Measurements from ENCODE around the gene ATRAID. TPM values are rescaled to one million over a fixed set of nuclear protein-coding genes. Genes with fewer than 3 reads are reported as not detected.

Gene ATRAID
- total RNA-seq, 2 donors from 2014 or later: 106 to 125 TPM

- DNase-seq (no peak), ATAC-seq (no peak)
- intact Hi-C loops (cut with DNase I): no loop called here
These were observed 4.7 kb downstream of the ATRAID start for GRCh38 chr2:27216416-27217137.

- DNase-seq: peak; percentile 92
- intact Hi-C loops (cut with DNase I): no loop called here
- ATAC-seq: peak; percentile 94 to 96
These were observed 5.6 kb downstream of the ATRAID start, which contains the start of gene CAD for GRCh38 chr2:27217173-27218121. Gene CAD (plus strand): TSS chr2:27217369. CDS start chr2:27217552, 183 bp downstream.

GRCh38 chr2:27218614-27219013 is 6.8 kb downstream of the ATRAID start:
- intact Hi-C loops (cut with DNase I): no loop called here
- no peak for ATAC-seq

GRCh38 chr2:27219091-27219490 is 7.2 kb downstream of the ATRAID start:
- intact Hi-C loops (cut with DNase I): no loop called here
- DNase-seq (no peak), ATAC-seq (no peak)

More at GRCh38 chr2:27218614-27219013, 6.8 kb downstream of the ATRAID start:
- no peak for DNase-seq

- ATAC-seq: no peak
- intact Hi-C loops (cut with DNase I): no loop called here
- DNase-seq: no peak
These were observed 8.2 kb downstream of the ATRAID start for GRCh38 chr2:27220091-27220490.

- DNase-seq (no peak), ATAC-seq (no peak)
- intact Hi-C loops (cut with DNase I): no loop called here
These were observed 9.3 kb downstream of the ATRAID start for GRCh38 chr2:27221166-27221565.

- intact Hi-C loops (cut with DNase I): no loop called here
- no peak for ATAC-seq
- no peak for DNase-seq
These were observed 10.6 kb downstream of the ATRAID start for GRCh38 chr2:27222407-27222806.

- DNase-seq: no peak
- intact Hi-C loops (cut with DNase I): no loop called here
- no peak for ATAC-seq
These were observed 11.6 kb downstream of the ATRAID start for GRCh38 chr2:27223416-27223815.

- intact Hi-C loops (cut with DNase I): no loop called here
- ATAC-seq: no peak
These were observed 13.7 kb downstream of the ATRAID start for GRCh38 chr2:27225526-27225925.

GRCh38 chr2:27227501-27227900 is 15.7 kb downstream of the ATRAID start:
- intact Hi-C loops (cut with DNase I): no loop called here
- DNase-seq (no peak), ATAC-seq (no peak)

More at GRCh38 chr2:27225526-27225925, 13.7 kb downstream of the ATRAID start:
- DNase-seq: no peak

GRCh38 chr2:27231921-27232320 is 20.1 kb downstream of the ATRAID start:
- DNase-seq (no peak), ATAC-seq (no peak)
- intact Hi-C loops (cut with DNase I): no loop called here

- intact Hi-C loops (cut with DNase I): no loop called here
- no peak for ATAC-seq
These were observed 21.5 kb downstream of the ATRAID start for GRCh38 chr2:27233341-27233740.

GRCh38 chr2:27236136-27236535 is 24.3 kb downstream of the ATRAID start:
- ATAC-seq: no peak
- no peak for DNase-seq
- intact Hi-C loops (cut with DNase I): no loop called here

More at GRCh38 chr2:27233341-27233740, 21.5 kb downstream of the ATRAID start:
- no peak for DNase-seq

- DNase-seq: no peak
- no peak for ATAC-seq
- intact Hi-C loops (cut with DNase I): no loop called here
These were observed 24.8 kb downstream of the ATRAID start for GRCh38 chr2:27236626-27237025.

- intact Hi-C loops (cut with DNase I): no loop called here
- ATAC-seq: no peak
- no peak for DNase-seq
These were observed 25.6 kb downstream of the ATRAID start for GRCh38 chr2:27237341-27237945.

- intact Hi-C loops (cut with DNase I): no loop called here
- no peak for DNase-seq
These were observed 27.1 kb downstream of the ATRAID start for GRCh38 chr2:27238976-27239375.

GRCh38 chr2:27240406-27240805 is 28.6 kb downstream of the ATRAID start:
- no peak for ATAC-seq
- intact Hi-C loops (cut with DNase I): loop anchor here in 1 of 2 donors (10.0 kb wide), 1 partner anchor 54 kb away; no protein-coding TSS in a partner anchor
- DNase-seq: no peak

More at GRCh38 chr2:27238976-27239375, 27.1 kb downstream of the ATRAID start:
- no peak for ATAC-seq

- DNase-seq (no peak), ATAC-seq (no peak)
- intact Hi-C loops (cut with DNase I): loop anchor here in 1 of 2 donors (10.0 kb wide), 1 partner anchor 53 kb away; no protein-coding TSS in a partner anchor
These were observed 30.1 kb downstream of the ATRAID start for GRCh38 chr2:27241761-27242613.

GRCh38 chr2:27242614-27242951 is 30.7 kb downstream of the ATRAID start:
- intact Hi-C loops (cut with DNase I): loop anchor here in 1 of 2 donors (10.0 kb wide), 1 partner anchor 52 kb away; no protein-coding TSS in a partner anchor
- ATAC-seq (no peak), DNase-seq (no peak)

Data from left cardiac atrium (tissue), 4 donors.